Caco-2 (cell line): ENCODE results near the gene GTPBP1. TPM values are rescaled to one million over a fixed set of nuclear protein-coding genes. Genes with fewer than 3 reads are reported as not detected.

Experiments
- BruUV-seq: library from RNA; stranded (reverse); fragments of 400-500 nt; replicated peaks from 2 replicates; lab custom pipeline; 2021; lab: Mats Ljungman, UMichigan
- CTCF ChIA-PET: fragments of 300-600 bp; sonication (Branson Sonifier 250); formaldehyde crosslinking; loops from one replicate; lab custom pipeline; 2022; ENCODE audit warnings: antibody characterized with exemption; lab: Charles Lee
- POLR2A ChIA-PET: fragments of 300-600 bp; sonication (Branson Sonifier 250); formaldehyde crosslinking; loops from one replicate; lab custom pipeline; 2022; ENCODE audit warnings: antibody characterized with exemption; lab: Charles Lee
- DNase-seq, 2 experiments: peaks; one replicate each; pipeline versions ENCODE4 v3.0.0 to v3.0.0-alpha.2; 2020 to 2022
- H3K27me3 ChIP-seq: replicated peaks from 2 replicates; pipeline ENCODE4 v1.6.0; 2011; ENCODE audit warnings: low read length; ENCODE audit not compliant: control insufficient read depth, insufficient read depth
- H3K36me3 ChIP-seq: 2 replicates; pipeline ENCODE4 v1.5.1; 2011; ENCODE audit warnings: low read length; ENCODE audit not compliant: control insufficient read depth, insufficient read depth
- H3K4me1 ChIP-seq: fragments of 250-450 bp; sonication (Bioruptor Pico); 2 replicates; pipeline ENCODE4 v1.5.1; 2020; ENCODE audit warnings: mild to moderate bottlenecking
- H3K4me3 ChIP-seq: 2 replicates; pipeline ENCODE4 v1.5.1; 2011; ENCODE audit warnings: low read depth, mild to moderate bottlenecking, control low read depth, low read length
- H3K9me3 ChIP-seq: fragments of 250-450 bp; sonication (Bioruptor Pico); 2 replicates; pipeline ENCODE4 v1.5.1; 2020; ENCODE audit warnings: mild to moderate bottlenecking, moderate library complexity
- H3K27ac Mint-ChIP-seq: one replicate; pipeline ENCODE4 v1.8.0; 2022; ENCODE audit warnings: mixed read lengths; ENCODE audit not compliant: unreplicated experiment
- H3K27me3 Mint-ChIP-seq: one replicate; pipeline ENCODE4 v1.8.0; 2022; ENCODE audit warnings: mixed read lengths; ENCODE audit not compliant: insufficient read depth, unreplicated experiment
- H3K36me3 Mint-ChIP-seq: one replicate; pipeline ENCODE4 v1.8.0; 2022; ENCODE audit warnings: mild to moderate bottlenecking, mixed read lengths; ENCODE audit not compliant: insufficient read depth, unreplicated experiment
- H3K4me1 Mint-ChIP-seq: one replicate; pipeline ENCODE4 v1.8.0; 2022; ENCODE audit warnings: low read depth, mixed read lengths; ENCODE audit not compliant: unreplicated experiment
- H3K4me3 Mint-ChIP-seq: one replicate; pipeline ENCODE4 v1.8.0; 2022; ENCODE audit warnings: mild to moderate bottlenecking, moderate library complexity, mixed read lengths; ENCODE audit not compliant: unreplicated experiment
- H3K9me3 Mint-ChIP-seq: one replicate; pipeline ENCODE4 v1.8.0; 2022; ENCODE audit warnings: mixed read lengths; ENCODE audit not compliant: unreplicated experiment
- intact Hi-C: fragments of 100-400 bp; cut with micrococcal nuclease; formaldehyde crosslinking; loops from one replicate; pipeline ENCODE4 v1.10.0; 2022; ENCODE audit not compliant: unreplicated experiment
- total RNA-seq: library from RNA; stranded (reverse); gene quantifications from 2 replicates; pipeline ENCODE4 v1.2.3, GENCODE V29; 2022
- TF ChIP-seq, protein P1 (sequence below), 2 experiments: fragments of 200-600 bp in 1 of 2; IDR thresholded peaks; 1 replicate in 1 of 2; 2 replicates in 1 of 2; pipeline versions ENCODE4 v1.5.1 to v1.8.0; 2011 to 2022; ENCODE audit warnings: antibody characterized with exemption in 1 of 2, control low read depth in 1 of 2, inconsistent platforms in 1 of 2, low read depth in 1 of 2, low read length in 1 of 2, mild to moderate bottlenecking in 1 of 2, moderate library complexity in 1 of 2; ENCODE audit not compliant: insufficient read depth in 1 of 2, severe bottlenecking in 1 of 2, unreplicated experiment in 1 of 2

GTPBP1 gene
- total RNA-seq, 1 experiment from 2014 or later, result 47.2 TPM

DNA sequence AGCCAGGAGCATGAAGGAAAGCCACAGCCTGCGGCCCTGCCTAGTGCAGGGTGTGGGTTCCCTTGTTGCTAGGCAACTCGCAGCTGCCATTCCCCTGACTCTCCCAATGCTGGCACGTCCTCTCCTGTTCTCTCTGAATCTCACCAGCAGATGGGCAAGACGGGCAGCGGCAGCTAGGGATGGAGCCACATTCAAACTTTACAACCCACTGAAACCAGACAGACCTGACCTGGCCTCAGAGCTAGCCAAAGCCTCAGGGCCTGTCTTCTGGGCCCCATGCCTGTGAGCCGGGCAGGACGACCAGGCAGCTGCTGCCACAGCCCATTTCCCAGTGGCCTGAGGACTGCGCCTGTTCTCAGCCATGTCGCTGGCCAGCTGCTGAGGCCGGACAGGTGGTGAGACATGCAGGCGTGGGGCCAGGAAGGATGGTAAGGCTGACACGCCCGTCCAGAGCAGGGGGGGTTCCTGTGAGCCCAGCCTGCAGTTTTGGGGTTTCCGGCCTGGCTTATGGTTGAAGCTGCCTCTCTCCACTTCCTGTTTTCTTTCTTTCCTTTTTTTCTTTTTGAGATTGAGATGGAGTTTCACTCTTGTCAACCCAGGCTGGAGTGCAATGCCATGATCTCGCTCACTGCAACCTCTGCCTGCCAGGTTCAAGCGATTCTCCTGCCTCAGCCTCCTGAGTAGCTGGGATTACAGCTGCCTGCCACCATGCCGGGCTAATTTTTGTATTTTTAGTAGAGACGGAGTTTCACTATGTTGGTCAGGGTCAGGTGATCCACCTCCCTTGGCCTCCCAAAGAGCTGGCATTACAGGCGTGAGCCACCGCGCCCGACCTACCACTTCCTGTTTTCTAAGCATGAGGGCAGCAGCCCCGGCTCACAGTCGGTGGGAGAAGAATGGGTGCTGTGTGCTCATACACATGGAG lies 45.9 kb downstream of the GTPBP1 start:
- TF ChIP-seq, protein P1, sequence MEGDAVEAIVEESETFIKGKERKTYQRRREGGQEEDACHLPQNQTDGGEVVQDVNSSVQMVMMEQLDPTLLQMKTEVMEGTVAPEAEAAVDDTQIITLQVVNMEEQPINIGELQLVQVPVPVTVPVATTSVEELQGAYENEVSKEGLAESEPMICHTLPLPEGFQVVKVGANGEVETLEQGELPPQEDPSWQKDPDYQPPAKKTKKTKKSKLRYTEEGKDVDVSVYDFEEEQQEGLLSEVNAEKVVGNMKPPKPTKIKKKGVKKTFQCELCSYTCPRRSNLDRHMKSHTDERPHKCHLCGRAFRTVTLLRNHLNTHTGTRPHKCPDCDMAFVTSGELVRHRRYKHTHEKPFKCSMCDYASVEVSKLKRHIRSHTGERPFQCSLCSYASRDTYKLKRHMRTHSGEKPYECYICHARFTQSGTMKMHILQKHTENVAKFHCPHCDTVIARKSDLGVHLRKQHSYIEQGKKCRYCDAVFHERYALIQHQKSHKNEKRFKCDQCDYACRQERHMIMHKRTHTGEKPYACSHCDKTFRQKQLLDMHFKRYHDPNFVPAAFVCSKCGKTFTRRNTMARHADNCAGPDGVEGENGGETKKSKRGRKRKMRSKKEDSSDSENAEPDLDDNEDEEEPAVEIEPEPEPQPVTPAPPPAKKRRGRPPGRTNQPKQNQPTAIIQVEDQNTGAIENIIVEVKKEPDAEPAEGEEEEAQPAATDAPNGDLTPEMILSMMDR (IDR thresholded peaks at IDR 0.05; ENCODE audit: insufficient read depth in 1 of 2, low read depth in 1 of 2, low read length in 1 of 2, severe bottlenecking in 1 of 2, unreplicated experiment in 1 of 2), result no peak
- intact Hi-C loops, result no loop called here
- Mint-ChIP-seq H3K4me1 (peaks cover 13% of the 10 kb centered on the region), H3K27me3 (no peaks in the 10 kb centered on the region), H3K4me3 (no peak overlapping the region), H3K9me3 (no peaks in the 10 kb centered on the region), H3K36me3 (peaks cover 44% of the 10 kb centered on the region), H3K27ac (no peak overlapping the region)
- BruUV-seq, result no TSS peak
- Histone ChIP-seq H3K4me3 (no peak overlapping the region), H3K9me3 (no peaks in the 10 kb centered on the region), H3K27me3 (no peaks in the 10 kb centered on the region), H3K36me3 (peaks cover 2% of the 10 kb centered on the region), H3K4me1 (peaks cover 20% of the 10 kb centered on the region)
- ChIA-PET POLR2A (no interaction called here), CTCF (no interaction called here)
- no peak for DNase-seq

DNA sequence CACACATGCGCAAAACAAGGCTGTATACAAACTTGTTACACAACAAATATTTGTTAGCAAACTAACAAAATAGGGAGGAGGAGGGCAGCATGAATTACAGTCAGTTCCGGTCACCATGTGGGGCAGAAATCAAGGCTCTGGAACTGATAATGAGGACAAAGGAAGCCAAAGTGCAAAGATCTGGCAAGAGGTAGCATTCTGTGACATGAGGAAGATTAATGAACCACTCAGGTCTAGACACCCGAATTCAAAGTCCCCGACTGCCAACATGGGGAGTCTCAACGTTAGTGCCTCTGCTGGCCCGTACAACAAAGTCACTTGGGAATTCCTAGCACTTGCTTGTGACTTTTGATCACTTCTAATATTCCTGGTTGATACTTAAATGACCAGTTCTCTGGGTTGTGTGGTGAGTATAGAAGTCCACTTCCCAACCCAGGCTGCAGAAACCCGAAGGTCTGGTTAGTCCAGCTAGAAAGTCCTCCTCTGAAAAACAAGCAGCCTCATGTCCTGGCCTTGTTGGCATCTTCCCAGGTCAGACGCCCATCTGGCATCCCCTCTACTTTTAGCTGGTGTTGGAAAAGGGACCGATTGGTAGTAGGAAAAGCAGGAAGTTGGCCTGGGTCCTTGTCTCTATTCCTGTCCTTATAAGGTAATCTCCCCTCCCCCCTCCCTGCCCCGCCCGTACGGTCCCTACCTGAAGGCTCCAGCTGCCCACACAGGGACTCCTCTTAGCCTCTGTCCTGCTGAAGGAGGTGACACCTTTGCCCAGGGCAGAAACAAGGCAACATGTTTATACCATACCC lies 48.4 kb downstream of the GTPBP1 start:
- intact Hi-C loops, result no loop called here

More for the DNA sequence above, 48.4 kb downstream of the GTPBP1 start:
- Mint-ChIP-seq H3K4me3 (peak overlapping the region; percentile 77), H3K9me3 (no peaks in the 10 kb centered on the region), H3K27ac (peak overlapping the region; percentile 56), H3K27me3 (no peaks in the 10 kb centered on the region), H3K4me1 (peaks cover 13% of the 10 kb centered on the region), H3K36me3 (peaks cover 36% of the 10 kb centered on the region)
- POLR2A ChIA-PET, result interaction anchor here (0.5 kb wide), 1 partner anchor 558 kb away, joined by 4 read pairs; no protein-coding TSS in a partner anchor
- Histone ChIP-seq H3K9me3 (no peaks in the 10 kb centered on the region), H3K36me3 (peaks cover 2% of the 10 kb centered on the region), H3K4me3 (peak overlapping the region; percentile 94), H3K27me3 (no peaks in the 10 kb centered on the region), H3K4me1 (peaks cover 21% of the 10 kb centered on the region)
- no peak for DNase-seq
- CTCF ChIA-PET, result no interaction called here
- TF ChIP-seq, protein P1 (IDR thresholded peaks at IDR 0.05; ENCODE audit: insufficient read depth in 1 of 2, low read depth in 1 of 2, low read length in 1 of 2, severe bottlenecking in 1 of 2, unreplicated experiment in 1 of 2), result no peak
- TSS peak; percentile 49 for BruUV-seq
